ENCODE measurements around the gene CLDN25. TPM values are rescaled to one million over a fixed set of nuclear protein-coding genes. Genes with fewer than 3 reads are reported as not detected.

The CLDN25 gene
- total RNA-seq, 2 donors from 2014 or later = not detected

GRCh38 chr11:113827477-113827876, 47.9 kb downstream of the CLDN25 start:
- no peaks in the 10 kb centered on the region for H3K4me1 ChIP-seq (ENCODE audit: control insufficient read depth, insufficient read depth, low read length)
- Mint-ChIP-seq H3K36me3 (ENCODE audit: low read depth) (peaks cover 67% of the 10 kb centered on the region), H3K27ac (no peak overlapping the region), H3K4me3 (no peak overlapping the region), H3K4me1 (no peaks in the 10 kb centered on the region), H3K27me3 (ENCODE audit: insufficient read depth) (no peaks in the 10 kb centered on the region), H3K9me3 (peaks cover 11% of the 10 kb centered on the region)
- H3K27me3 ChIP-seq (ENCODE audit: control insufficient read depth, insufficient read depth, low read length, poor library complexity, severe bottlenecking) = no peaks in the 10 kb centered on the region
- no peak overlapping the region for H3K9ac ChIP-seq (ENCODE audit: extremely low read depth, low read length, poor library complexity, severe bottlenecking)
- DNase-seq = no peak
- no peak for TF ChIP-seq CTCF (conservative IDR thresholded peaks at IDR 0.05)
- H3K9me3 ChIP-seq (ENCODE audit: control insufficient read depth, low read length) = no peaks in the 10 kb centered on the region
- no peak overlapping the region for H3K4me3 ChIP-seq (ENCODE audit: low read length)
- 94 to 100% methylated on average over 2 to 3 of the region's 3 CpGs for WGBS, 2 experiments (ENCODE audit: insufficient coverage in 1 of 2, insufficient read length in 1 of 2)
- peaks cover 77% of the 10 kb centered on the region for H3K36me3 ChIP-seq (ENCODE audit: control insufficient read depth, insufficient read depth, low read length)
- no peak overlapping the region for H3K27ac ChIP-seq (ENCODE audit: low read depth, low read length)

- H3K36me3 ChIP-seq (ENCODE audit: control insufficient read depth, insufficient read depth, low read length) = peaks cover 73% of the 10 kb centered on the region
- TF ChIP-seq CTCF (conservative IDR thresholded peaks at IDR 0.05) = no peak
- Mint-ChIP-seq H3K4me1 (no peaks in the 10 kb centered on the region), H3K27ac (no peak overlapping the region), H3K36me3 (ENCODE audit: low read depth) (peaks cover 65% of the 10 kb centered on the region), H3K4me3 (no peak overlapping the region), H3K9me3 (peaks cover 11% of the 10 kb centered on the region), H3K27me3 (ENCODE audit: insufficient read depth) (no peaks in the 10 kb centered on the region)
- H3K27ac ChIP-seq (ENCODE audit: low read depth, low read length) = no peak overlapping the region
- no peaks in the 10 kb centered on the region for H3K9me3 ChIP-seq (ENCODE audit: control insufficient read depth, low read length)
- WGBS, 2 experiments (ENCODE audit: insufficient coverage in 1 of 2, insufficient read length in 1 of 2) = 92 to 100% methylated on average over 1 of the region's 1 CpG
- H3K4me1 ChIP-seq (ENCODE audit: control insufficient read depth, insufficient read depth, low read length) = no peaks in the 10 kb centered on the region
- no peak for DNase-seq
- H3K9ac ChIP-seq (ENCODE audit: extremely low read depth, low read length, poor library complexity, severe bottlenecking) = no peak overlapping the region
- H3K4me3 ChIP-seq (ENCODE audit: low read length) = no peak overlapping the region
- no peaks in the 10 kb centered on the region for H3K27me3 ChIP-seq (ENCODE audit: control insufficient read depth, insufficient read depth, low read length, poor library complexity, severe bottlenecking)
Measured at GRCh38 chr11:113828191-113828590, 48.6 kb downstream of the CLDN25 start.

- WGBS, 2 experiments (ENCODE audit: insufficient coverage in 1 of 2, insufficient read length in 1 of 2) = 63 to 80% methylated on average over 1 to 2 of the region's 2 CpGs
- H3K4me3 Mint-ChIP-seq = no peak overlapping the region
- Histone ChIP-seq H3K4me3 (ENCODE audit: low read length) (no peak overlapping the region), H3K36me3 (ENCODE audit: control insufficient read depth, insufficient read depth, low read length) (peaks cover 80% of the 10 kb centered on the region), H3K27ac (ENCODE audit: low read depth, low read length) (no peak overlapping the region), H3K9ac (ENCODE audit: extremely low read depth, low read length, poor library complexity, severe bottlenecking) (no peak overlapping the region), H3K9me3 (ENCODE audit: control insufficient read depth, low read length) (no peaks in the 10 kb centered on the region), H3K27me3 (ENCODE audit: control insufficient read depth, insufficient read depth, low read length, poor library complexity, severe bottlenecking) (no peaks in the 10 kb centered on the region), H3K4me1 (ENCODE audit: control insufficient read depth, insufficient read depth, low read length) (no peaks in the 10 kb centered on the region)
- H3K4me1 Mint-ChIP-seq = no peaks in the 10 kb centered on the region
- H3K27me3 Mint-ChIP-seq (ENCODE audit: insufficient read depth) = no peaks in the 10 kb centered on the region
- no peak overlapping the region for H3K27ac Mint-ChIP-seq
- TF ChIP-seq CTCF (conservative IDR thresholded peaks at IDR 0.05) = no peak
- no peak for DNase-seq
- H3K9me3 Mint-ChIP-seq = peaks cover 8% of the 10 kb centered on the region
- peaks cover 67% of the 10 kb centered on the region for H3K36me3 Mint-ChIP-seq (ENCODE audit: low read depth)
Measured at GRCh38 chr11:113829751-113830150, 50.2 kb downstream of the CLDN25 start.

Other genes with a start within 250 kb of the CLDN25 start
- gene TMPRSS5, start 73.5 kb upstream of the CLDN25 start, total RNA-seq = 1 to 10 TPM; 1.0 to 1.2 TPM
- 10 to 100 TPM; 24.1 to 26.4 TPM for gene ZW10, start 6.1 kb upstream of the CLDN25 start, total RNA-seq
- gene USP28, start 95.8 kb downstream of the CLDN25 start, total RNA-seq = 10 to 100 TPM; 67.0 to 73.7 TPM
- gene HTR3B, start 125.0 kb downstream of the CLDN25 start, total RNA-seq = not detected
- under 1 TPM in 1 of 2 donors, not detected in 1; 0.55 TPM for gene HTR3A, start 195.3 kb downstream of the CLDN25 start, total RNA-seq